Measurements from ENCODE around the gene ST6GALNAC5.

Gene ST6GALNAC5

DNA sequence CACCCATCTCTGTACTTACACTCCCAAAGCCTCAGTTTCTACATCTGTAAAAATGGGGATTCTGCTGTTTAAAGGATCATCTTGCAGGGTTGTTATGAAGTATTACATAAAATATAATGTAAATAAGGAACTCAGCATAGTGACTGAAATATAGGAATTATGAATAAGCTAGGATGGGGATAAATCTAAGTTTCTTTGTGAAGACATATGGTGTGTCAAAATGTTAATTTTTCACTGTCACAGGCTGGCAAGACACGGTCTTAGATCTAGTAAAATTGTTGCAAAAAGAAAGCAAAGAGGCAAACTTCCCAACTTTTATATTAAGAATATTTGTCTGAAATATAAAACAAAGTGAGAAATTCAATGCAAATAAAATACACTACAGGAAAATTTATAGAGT is 42.0 kb downstream of the ST6GALNAC5 start:
- DNase-seq (ENCODE audit: extremely low read depth, low read depth), result no peak
- TF ChIP-seq, protein P1, sequence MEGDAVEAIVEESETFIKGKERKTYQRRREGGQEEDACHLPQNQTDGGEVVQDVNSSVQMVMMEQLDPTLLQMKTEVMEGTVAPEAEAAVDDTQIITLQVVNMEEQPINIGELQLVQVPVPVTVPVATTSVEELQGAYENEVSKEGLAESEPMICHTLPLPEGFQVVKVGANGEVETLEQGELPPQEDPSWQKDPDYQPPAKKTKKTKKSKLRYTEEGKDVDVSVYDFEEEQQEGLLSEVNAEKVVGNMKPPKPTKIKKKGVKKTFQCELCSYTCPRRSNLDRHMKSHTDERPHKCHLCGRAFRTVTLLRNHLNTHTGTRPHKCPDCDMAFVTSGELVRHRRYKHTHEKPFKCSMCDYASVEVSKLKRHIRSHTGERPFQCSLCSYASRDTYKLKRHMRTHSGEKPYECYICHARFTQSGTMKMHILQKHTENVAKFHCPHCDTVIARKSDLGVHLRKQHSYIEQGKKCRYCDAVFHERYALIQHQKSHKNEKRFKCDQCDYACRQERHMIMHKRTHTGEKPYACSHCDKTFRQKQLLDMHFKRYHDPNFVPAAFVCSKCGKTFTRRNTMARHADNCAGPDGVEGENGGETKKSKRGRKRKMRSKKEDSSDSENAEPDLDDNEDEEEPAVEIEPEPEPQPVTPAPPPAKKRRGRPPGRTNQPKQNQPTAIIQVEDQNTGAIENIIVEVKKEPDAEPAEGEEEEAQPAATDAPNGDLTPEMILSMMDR (IDR thresholded peaks at IDR 0.05; ENCODE audit: low read depth, low read length), result no peak

DNA sequence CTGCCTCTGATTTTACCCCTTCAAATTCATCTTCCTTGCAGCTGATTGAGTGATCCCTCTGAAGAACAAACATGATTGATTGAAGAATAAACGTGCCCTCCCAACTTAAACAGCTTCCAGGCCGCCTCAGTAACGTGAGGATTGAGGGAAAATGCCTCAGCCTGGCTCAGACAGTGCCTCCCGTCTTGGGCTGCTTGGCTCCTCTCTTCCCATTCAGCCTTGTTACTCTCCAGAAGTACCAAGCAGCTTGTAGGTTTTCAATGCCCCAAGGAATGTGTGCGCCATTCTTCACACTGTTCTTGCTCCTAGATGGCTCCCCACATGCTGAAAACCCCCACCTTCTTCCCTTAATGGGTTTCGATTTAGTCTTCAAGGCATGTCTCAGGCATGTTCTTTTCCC is 51.8 kb downstream of the ST6GALNAC5 start:
- no peak for DNase-seq (ENCODE audit: extremely low read depth, low read depth)
- TF ChIP-seq, protein P1 (IDR thresholded peaks at IDR 0.05; ENCODE audit: low read depth, low read length), result no peak

DNA sequence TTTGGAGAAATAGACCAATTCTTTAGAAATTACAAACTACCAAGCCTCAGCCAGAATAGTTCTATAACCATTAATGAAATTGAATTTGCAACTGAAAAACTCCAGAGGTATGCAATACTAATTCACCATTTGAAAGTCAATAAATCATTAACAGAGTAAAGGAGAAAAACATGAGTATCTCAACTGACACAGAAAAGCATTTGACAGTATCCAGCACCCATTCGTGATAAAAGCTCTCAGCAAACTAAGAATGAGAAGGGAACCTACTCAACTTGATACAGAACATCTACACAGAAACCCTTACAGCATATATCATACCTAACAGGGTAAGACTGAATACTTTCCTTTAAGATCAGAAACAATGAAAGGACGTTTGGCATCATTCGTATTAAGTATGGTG is 54.3 kb downstream of the ST6GALNAC5 start:
- TF ChIP-seq, protein P1 (IDR thresholded peaks at IDR 0.05; ENCODE audit: low read depth, low read length), result no peak
- no peak for DNase-seq (ENCODE audit: extremely low read depth, low read depth)

DNA sequence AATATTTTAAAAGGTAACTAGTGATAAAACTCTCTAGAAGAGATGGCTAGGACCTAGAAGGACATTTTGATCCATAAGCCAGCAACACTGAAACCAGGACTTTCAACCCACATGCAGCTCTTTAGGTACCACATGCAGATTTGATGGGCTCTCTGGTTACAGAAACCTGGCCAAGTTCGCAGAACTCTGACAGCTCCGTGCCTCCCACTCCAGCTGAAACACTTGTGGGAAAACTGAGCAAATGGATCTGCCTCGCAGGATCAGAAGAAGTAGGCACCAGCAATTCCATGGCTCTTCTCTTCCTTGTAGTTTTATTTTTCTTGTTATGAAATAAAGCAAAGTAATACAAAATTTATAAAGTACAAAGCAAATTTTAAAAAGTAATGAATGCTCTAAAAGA is 58.5 kb downstream of the ST6GALNAC5 start:
- DNase-seq (ENCODE audit: extremely low read depth, low read depth), result no peak
- TF ChIP-seq, protein P1 (IDR thresholded peaks at IDR 0.05; ENCODE audit: low read depth, low read length), result no peak

DNA sequence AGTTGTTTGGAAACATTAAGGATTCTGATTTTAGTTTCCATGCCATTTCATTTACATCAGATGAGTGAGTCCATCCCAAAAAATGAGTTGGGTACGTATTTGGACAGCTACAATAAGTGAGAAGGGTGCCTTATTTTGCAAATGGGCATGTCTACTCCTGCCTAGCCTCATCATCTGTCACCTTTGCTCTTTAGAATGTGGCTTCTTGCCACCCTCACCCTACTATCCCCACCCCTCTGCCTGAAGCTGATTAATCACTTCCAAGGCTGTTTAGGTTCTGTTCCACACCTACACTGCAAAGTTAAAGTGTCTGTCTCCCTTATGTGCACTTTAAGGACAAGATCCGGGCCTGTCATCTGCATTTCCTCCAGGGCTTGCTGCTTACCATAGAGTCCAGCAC is 61.2 kb downstream of the ST6GALNAC5 start:
- no peak for DNase-seq (ENCODE audit: extremely low read depth, low read depth)
- TF ChIP-seq, protein P1 (IDR thresholded peaks at IDR 0.05; ENCODE audit: low read depth, low read length), result no peak

DNA sequence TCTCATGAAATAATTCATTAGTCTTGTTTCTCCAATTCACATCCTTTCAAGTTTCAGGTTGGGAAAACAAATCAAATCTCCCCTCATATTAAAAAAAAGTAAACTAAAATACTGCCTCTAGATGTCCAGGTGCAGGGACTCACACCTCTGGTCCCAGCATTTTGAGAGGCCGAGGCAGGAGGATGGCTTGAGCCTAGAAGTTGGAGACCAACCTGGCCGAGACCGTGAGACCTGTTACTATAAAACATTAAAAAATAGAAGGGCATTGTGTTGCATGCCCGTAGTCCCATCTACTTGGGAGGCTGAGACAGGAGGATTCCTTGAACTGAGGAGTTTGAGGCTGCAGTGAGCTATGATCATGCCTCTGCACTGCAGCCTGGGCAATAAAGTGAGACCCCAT is 61.9 kb downstream of the ST6GALNAC5 start:
- TF ChIP-seq, protein P1 (IDR thresholded peaks at IDR 0.05; ENCODE audit: low read depth, low read length), result no peak
- no peak for DNase-seq (ENCODE audit: extremely low read depth, low read depth)

DNA sequence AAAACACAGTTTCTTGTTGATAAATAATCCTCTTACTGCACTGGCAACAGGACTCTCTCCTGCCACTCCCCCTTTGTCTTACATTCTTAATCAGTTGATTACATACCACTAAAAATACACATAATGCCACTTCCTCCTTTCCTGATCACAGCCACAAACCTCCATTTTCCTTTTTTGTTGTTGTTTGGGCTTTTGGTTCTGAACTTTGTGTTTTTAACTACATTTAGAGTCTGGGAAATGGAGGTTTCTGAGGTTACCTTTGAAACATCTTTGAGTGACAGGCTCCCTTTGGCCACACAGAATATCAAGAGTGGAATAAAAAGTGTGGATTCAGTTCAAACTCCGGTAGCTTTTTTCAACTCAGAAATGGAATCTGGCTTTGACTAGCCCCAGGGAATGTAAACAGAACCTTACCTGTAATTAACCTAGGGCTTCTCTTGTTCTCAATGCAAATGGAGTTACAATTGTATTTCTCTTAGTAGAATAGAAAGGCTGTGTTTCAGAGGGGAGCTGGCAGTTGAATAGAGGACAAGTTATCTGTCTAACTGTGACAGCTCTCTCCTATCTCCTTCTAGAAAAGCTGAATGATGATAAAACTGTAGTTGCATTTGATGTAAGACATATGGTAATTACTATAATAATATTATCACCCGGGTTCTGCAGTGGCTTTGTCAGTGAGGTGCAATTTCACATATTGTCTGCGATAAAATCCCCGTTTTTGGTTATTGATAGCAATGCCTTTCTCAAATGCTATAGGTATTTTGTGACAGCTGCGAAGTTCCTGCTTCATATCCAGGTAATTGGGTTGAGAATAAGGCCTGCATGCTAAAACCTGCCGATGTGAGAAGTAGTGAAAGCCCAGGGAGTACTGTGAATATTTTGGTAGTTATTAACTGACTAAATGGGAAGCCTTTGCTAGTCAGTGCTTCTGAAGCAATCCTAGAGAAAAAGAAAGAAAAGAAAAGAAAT is 66.9 kb downstream of the ST6GALNAC5 start:
- no peak for DNase-seq (ENCODE audit: extremely low read depth, low read depth)
- TF ChIP-seq, protein P1 (IDR thresholded peaks at IDR 0.05; ENCODE audit: low read depth, low read length), result no peak

All from AG09319 (cell line).